GM12891 (cell line): ENCODE results near the gene DND1.

Experiments
- POLR2A ChIP-seq: IDR thresholded peaks from 2 replicates; pipeline ENCODE4 v1.6.1; 2011; ENCODE audit warnings: low read depth, low read length, control low read depth
- POLR2AphosphoS5 ChIP-seq: IDR thresholded peaks from 2 replicates; pipeline ENCODE4 v1.6.1; 2011; ENCODE audit warnings: low read depth, low read length, control low read depth

GRCh38 chr5:140674211-140674610 is 835 bp upstream of the DND1 start:
- TF ChIP-seq POLR2A (no peak), POLR2AphosphoS5 (no peak)
